Measurements from ENCODE around the gene TBC1D30.

TBC1D30 gene

GRCh38 chr12:64911912-64912311, 87.5 kb downstream of the TBC1D30 start:
- DNase-seq = no peak

GRCh38 chr12:64912516-64913255, 88.2 kb downstream of the TBC1D30 start:
- DNase-seq = no peak

- no peak for DNase-seq
Observed at GRCh38 chr12:64915242-64915641, 90.8 kb downstream of the TBC1D30 start.

- DNase-seq = no peak
Observed at GRCh38 chr12:64916411-64917261, 92.2 kb downstream of the TBC1D30 start.

- DNase-seq = no peak
Observed at GRCh38 chr12:64918344-64918743, 93.9 kb downstream of the TBC1D30 start.

GRCh38 chr12:64918801-64919200, 94.4 kb downstream of the TBC1D30 start:
- no peak for DNase-seq

- DNase-seq = no peak
Observed at GRCh38 chr12:64922853-64923252, 98.4 kb downstream of the TBC1D30 start.

GRCh38 chr12:64923536-64923935, 99.1 kb downstream of the TBC1D30 start:
- DNase-seq = no peak
